ENCODE results near the gene ACACB.

DNA sequence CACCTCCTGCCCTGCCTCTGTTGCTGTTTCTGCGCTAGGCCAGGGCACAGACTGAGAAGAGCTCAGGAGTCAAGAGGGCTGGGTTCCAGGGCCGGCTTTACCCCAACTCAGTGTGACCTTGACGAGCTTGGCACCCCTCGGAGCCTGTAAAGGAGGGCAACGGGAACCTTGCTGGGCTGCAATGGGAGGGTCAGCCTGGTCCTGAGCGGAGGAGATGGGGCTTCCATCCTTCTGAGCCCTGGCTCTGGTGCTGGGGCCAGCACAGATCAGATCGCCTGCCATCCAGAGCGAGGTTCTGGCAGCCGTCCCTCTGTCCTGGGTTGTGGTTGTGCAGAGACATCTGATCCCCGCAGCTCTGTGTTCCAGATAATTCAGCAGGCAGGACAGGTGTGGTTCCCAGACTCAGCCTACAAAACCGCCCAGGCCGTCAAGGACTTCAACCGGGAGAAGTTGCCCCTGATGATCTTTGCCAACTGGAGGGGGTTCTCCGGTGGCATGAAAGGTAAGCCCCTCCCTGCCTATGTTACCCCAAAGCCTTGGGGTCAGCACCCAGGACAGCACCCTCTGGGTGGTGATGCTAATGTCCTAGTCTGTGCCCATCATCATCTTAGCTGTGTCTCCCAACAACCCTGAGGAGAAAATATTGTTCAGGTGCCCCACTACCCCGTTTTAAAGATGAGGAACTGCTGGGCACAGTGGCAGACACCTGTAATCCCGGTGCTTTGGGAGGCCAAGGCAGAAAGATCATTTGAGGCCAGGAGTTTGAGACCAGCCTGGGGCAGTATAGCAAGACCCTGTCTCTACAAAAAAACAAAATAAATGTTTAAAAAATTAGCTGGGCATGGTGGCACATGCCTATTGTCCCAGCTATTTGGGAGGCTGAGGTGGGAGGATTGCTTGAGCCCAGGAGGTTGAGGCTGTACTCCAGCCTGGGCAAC is 142.5 kb downstream of the ACACB start:
- TF ChIP-seq, protein P1, sequence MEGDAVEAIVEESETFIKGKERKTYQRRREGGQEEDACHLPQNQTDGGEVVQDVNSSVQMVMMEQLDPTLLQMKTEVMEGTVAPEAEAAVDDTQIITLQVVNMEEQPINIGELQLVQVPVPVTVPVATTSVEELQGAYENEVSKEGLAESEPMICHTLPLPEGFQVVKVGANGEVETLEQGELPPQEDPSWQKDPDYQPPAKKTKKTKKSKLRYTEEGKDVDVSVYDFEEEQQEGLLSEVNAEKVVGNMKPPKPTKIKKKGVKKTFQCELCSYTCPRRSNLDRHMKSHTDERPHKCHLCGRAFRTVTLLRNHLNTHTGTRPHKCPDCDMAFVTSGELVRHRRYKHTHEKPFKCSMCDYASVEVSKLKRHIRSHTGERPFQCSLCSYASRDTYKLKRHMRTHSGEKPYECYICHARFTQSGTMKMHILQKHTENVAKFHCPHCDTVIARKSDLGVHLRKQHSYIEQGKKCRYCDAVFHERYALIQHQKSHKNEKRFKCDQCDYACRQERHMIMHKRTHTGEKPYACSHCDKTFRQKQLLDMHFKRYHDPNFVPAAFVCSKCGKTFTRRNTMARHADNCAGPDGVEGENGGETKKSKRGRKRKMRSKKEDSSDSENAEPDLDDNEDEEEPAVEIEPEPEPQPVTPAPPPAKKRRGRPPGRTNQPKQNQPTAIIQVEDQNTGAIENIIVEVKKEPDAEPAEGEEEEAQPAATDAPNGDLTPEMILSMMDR (IDR thresholded peaks at IDR 0.05): no peak
- TF ChIP-seq POLR2A (IDR thresholded peaks at IDR 0.05): no peak

Data from esophagus squamous epithelium (tissue), 4 donors.